CD14-positive monocyte (primary cell): ENCODE results near the gene BCOR. TPM values are rescaled to one million over a fixed set of nuclear protein-coding genes. Genes with fewer than 3 reads are reported as not detected.

Experiments used
- DNase-seq, 3 donors: peaks; one replicate each; pipeline ENCODE4 v3.0.0-alpha.2; 2011 to 2022
- H2AFZ ChIP-seq: 2 replicates; pipeline ENCODE4 v1.6.0; 2012; ENCODE audit warnings: mild to moderate bottlenecking, low read depth, low read length, inconsistent platforms; ENCODE audit not compliant: insufficient read depth, poor library complexity, severe bottlenecking
- H3K27ac ChIP-seq, 2 donors: 1 replicate in 1 of 2; 2 replicates in 1 of 2; pipeline ENCODE4 v1.5.1; 2012 to 2013; ENCODE audit warnings: low read length in 2 of 2, control low read depth in 1 of 2, inconsistent platforms in 1 of 2, low read depth in 1 of 2, mild to moderate bottlenecking in 1 of 2
- H3K27me3 ChIP-seq, 2 donors: one replicate each; pipeline versions ENCODE4 v1.6.0 to v1.6.1; 2011 to 2013; ENCODE audit warnings: low read length in 2 of 2; ENCODE audit not compliant: control insufficient read depth in 2 of 2, insufficient read depth in 2 of 2
- H3K36me3 ChIP-seq, 2 donors: replicated peaks in 1 of 2; 1 replicate in 1 of 2; 2 replicates in 1 of 2; pipeline versions ENCODE4 v1.5.1 to v1.6.1; 2012 to 2013; ENCODE audit warnings: low read length in 2 of 2, control low read depth in 1 of 2, inconsistent platforms in 1 of 2, mild to moderate bottlenecking in 1 of 2; ENCODE audit not compliant: insufficient read depth in 2 of 2, control insufficient read depth in 1 of 2
- H3K4me1 ChIP-seq, 2 donors: 1 replicate in 1 of 2; 2 replicates in 1 of 2; pipeline versions ENCODE4 v1.5.1 to v1.6.1; 2012 to 2013; ENCODE audit warnings: low read length in 2 of 2, control low read depth in 1 of 2, inconsistent platforms in 1 of 2, mild to moderate bottlenecking in 1 of 2, moderate library complexity in 1 of 2; ENCODE audit not compliant: insufficient read depth in 2 of 2, control insufficient read depth in 1 of 2
- H3K4me2 ChIP-seq: replicated peaks from 2 replicates; pipeline ENCODE3; 2012; ENCODE audit warnings: low read length, moderate library complexity, mild to moderate bottlenecking; ENCODE audit not compliant: poor library complexity, severe bottlenecking; ENCODE audit errors: extremely low read depth
- H3K4me3 ChIP-seq, 3 experiments: fragments of 200-600 bp in 1 of 3; sonication (generic) in 1 of 3; replicated peaks in 1 of 3; 1 replicate in 2 of 3; 2 replicates in 1 of 3; pipeline ENCODE4 v1.5.1; 2011 to 2013; ENCODE audit warnings: low read length in 3 of 3, mild to moderate bottlenecking in 3 of 3, control low read depth in 2 of 3, low read depth in 2 of 3, inconsistent platforms in 1 of 3, moderate library complexity in 1 of 3
- H3K79me2 ChIP-seq: 2 replicates; pipeline ENCODE4 v1.6.0; 2012; ENCODE audit warnings: mild to moderate bottlenecking, control low read depth, inconsistent platforms, low read length, moderate library complexity; ENCODE audit not compliant: insufficient read depth
- H3K9ac ChIP-seq: 2 replicates; pipeline ENCODE4 v1.6.0; 2017; ENCODE audit warnings: low read length, mild to moderate bottlenecking; ENCODE audit not compliant: insufficient read depth, poor library complexity, severe bottlenecking
- H3K9me3 ChIP-seq, 2 donors: replicated peaks in 1 of 2; 1 replicate in 1 of 2; 2 replicates in 1 of 2; pipeline versions ENCODE4 v1.5.1 to v1.6.1; 2012 to 2013; ENCODE audit warnings: low read length in 2 of 2, control low read depth in 1 of 2; ENCODE audit not compliant: control insufficient read depth in 1 of 2, insufficient read depth in 1 of 2
- H4K20me1 ChIP-seq: 2 replicates; pipeline ENCODE4 v1.6.0; 2012; ENCODE audit warnings: mild to moderate bottlenecking, low read length, control low read depth, moderate library complexity; ENCODE audit not compliant: insufficient read depth
- H3K27ac Mint-ChIP-seq, 7 donors: one replicate each; pipeline ENCODE4 v1.8.0; 2020; ENCODE audit warnings: mild to moderate bottlenecking in 7 of 7, mixed read lengths in 7 of 7, moderate library complexity in 6 of 7, inconsistent platforms in 2 of 7
- H3K27me3 Mint-ChIP-seq, 3 donors: one replicate each; pipeline ENCODE4 v1.8.0; 2021 to 2022; ENCODE audit warnings: low read depth in 3 of 3, mild to moderate bottlenecking in 3 of 3, mixed read lengths in 3 of 3, moderate library complexity in 3 of 3, inconsistent platforms in 1 of 3
- H3K36me3 Mint-ChIP-seq, 2 donors: one replicate each; pipeline ENCODE4 v1.8.0; 2020; ENCODE audit warnings: mixed read lengths in 2 of 2, inconsistent platforms in 1 of 2, mild to moderate bottlenecking in 1 of 2
- H3K4me1 Mint-ChIP-seq: one replicate; pipeline ENCODE4 v1.8.0; 2020; ENCODE audit warnings: mild to moderate bottlenecking, mixed read lengths
- H3K4me3 Mint-ChIP-seq, 2 donors: one replicate each; pipeline ENCODE4 v1.8.0; 2020; ENCODE audit warnings: mild to moderate bottlenecking in 2 of 2, mixed read lengths in 2 of 2, moderate library complexity in 1 of 2
- H3K9me3 Mint-ChIP-seq, 7 donors: one replicate each; pipeline ENCODE4 v1.8.0; 2020 to 2022; ENCODE audit warnings: mixed read lengths in 7 of 7, mild to moderate bottlenecking in 6 of 7, moderate library complexity in 6 of 7, inconsistent platforms in 2 of 7
- WGBS: methylation state at CpG from one replicate; pipeline ENCODE4 v1.1.5; 2013; ENCODE audit warnings: missing lambda C conversion rate; ENCODE audit not compliant: insufficient coverage; 5-methylcytosine and 5-hydroxymethylcytosine counted together
- intact Hi-C, 2 donors: fragments of 100-400 bp; cut with micrococcal nuclease; formaldehyde crosslinking; loops; one replicate each; pipeline versions ENCODE4 v1.15.0 to v1.15.1; 2023
- polyA plus RNA-seq, 3 donors: library from polyadenylated mRNA; depleted of rRNA in 1 of 3; unstranded in 2 of 3; stranded (reverse) in 1 of 3; fragments of 300-500 nt in 2 of 3; fragments of >200 nt in 1 of 3; fragmentation: Illumina TruSeq in 2 of 3; gene quantifications; 1 replicate in 2 of 3; 2 replicates in 1 of 3; pipeline ENCODE4 v1.2.3, GENCODE V29; 2012 to 2021
- TF ChIP-seq, protein P1 (sequence below): fragments of 200-600 bp; IDR thresholded peaks from one replicate; pipeline ENCODE4 v1.8.0; 2022; ENCODE audit warnings: antibody characterized with exemption, mild to moderate bottlenecking

The BCOR gene
- polyA plus RNA-seq, 3 donors = 1.1 to 8.2 (median 2.6) TPM

DNA sequence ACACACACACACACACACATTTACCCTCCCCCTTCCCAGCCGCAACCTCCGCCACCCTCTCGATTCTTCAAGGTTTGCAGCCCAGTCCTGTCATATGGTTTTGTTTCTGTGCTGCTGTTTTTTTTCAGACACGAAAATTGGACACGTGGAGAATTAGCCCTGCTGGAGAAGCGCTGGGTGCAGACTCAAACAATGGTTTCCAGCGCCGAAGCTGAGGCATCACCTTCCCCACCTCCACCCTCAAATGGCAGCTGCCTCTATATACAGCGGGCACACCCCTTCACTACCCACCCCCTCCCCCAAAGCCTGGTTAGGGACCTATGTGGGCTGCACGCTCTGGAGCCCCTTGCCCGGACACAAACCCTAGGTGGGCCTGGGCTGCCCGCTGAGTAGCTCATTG lies 87.9 kb downstream of the BCOR start:
- Histone ChIP-seq H3K4me1 (peaks cover 66 to 78% of the 10 kb centered on the region in 2 donors), H3K4me2 (no peak overlapping the region), H3K27ac (no peak overlapping the region), H3K79me2 (no peaks in the 10 kb centered on the region), H3K27me3 (peaks cover 47 to 78% of the 10 kb centered on the region in 2 donors), H4K20me1 (no peaks in the 10 kb centered on the region), H3K36me3 (no peaks in the 10 kb centered on the region), H2AFZ (no peak overlapping the region), H3K9ac (no peak overlapping the region), H3K4me3 (peak overlapping the region in 1 of 3 experiments; percentile 50), H3K9me3 (peaks cover 0 to 44% of the 10 kb centered on the region in 2 donors)
- Mint-ChIP-seq H3K27ac (no peak overlapping the region), H3K9me3 (peaks cover 0 to 56% (median 32%) of the 10 kb centered on the region in 7 donors), H3K4me3 (peak overlapping the region in 1 of 2 donors; percentile 84), H3K36me3 (peaks cover 3% of the 10 kb centered on the region in 2 donors), H3K4me1 (peaks cover 54% of the 10 kb centered on the region), H3K27me3 (peaks cover 60 to 91% (median 82%) of the 10 kb centered on the region in 3 donors)
- intact Hi-C loops = loop anchor here (5.0 to 10.0 kb wide), 4 partner anchors 75 to 165 kb away; partner anchors contain the start of gene BCOR (in 1 of the 2)
- WGBS = no CpG with 5 or more reads among the region's 12 CpGs
- no peak for DNase-seq
- TF ChIP-seq, protein P1, sequence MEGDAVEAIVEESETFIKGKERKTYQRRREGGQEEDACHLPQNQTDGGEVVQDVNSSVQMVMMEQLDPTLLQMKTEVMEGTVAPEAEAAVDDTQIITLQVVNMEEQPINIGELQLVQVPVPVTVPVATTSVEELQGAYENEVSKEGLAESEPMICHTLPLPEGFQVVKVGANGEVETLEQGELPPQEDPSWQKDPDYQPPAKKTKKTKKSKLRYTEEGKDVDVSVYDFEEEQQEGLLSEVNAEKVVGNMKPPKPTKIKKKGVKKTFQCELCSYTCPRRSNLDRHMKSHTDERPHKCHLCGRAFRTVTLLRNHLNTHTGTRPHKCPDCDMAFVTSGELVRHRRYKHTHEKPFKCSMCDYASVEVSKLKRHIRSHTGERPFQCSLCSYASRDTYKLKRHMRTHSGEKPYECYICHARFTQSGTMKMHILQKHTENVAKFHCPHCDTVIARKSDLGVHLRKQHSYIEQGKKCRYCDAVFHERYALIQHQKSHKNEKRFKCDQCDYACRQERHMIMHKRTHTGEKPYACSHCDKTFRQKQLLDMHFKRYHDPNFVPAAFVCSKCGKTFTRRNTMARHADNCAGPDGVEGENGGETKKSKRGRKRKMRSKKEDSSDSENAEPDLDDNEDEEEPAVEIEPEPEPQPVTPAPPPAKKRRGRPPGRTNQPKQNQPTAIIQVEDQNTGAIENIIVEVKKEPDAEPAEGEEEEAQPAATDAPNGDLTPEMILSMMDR = no peak

- H2AFZ ChIP-seq = no peak overlapping the region
- peak overlapping the region; percentile 67 to 84 for H3K4me3 Mint-ChIP-seq
Observed at GRCh38 chrX:40009462-40009851, 88.3 kb downstream of the BCOR start.

More at GRCh38 chrX:40009462-40009851, 88.3 kb downstream of the BCOR start:
- peaks cover 50 to 82% of the 10 kb centered on the region in 2 donors for H3K27me3 ChIP-seq
- H3K9ac ChIP-seq = no peak overlapping the region
- 8% methylated on average over 5 of the region's 35 CpGs for WGBS
- H3K4me1 ChIP-seq = peaks cover 68 to 80% of the 10 kb centered on the region in 2 donors
- H3K36me3 ChIP-seq = no peaks in the 10 kb centered on the region
- H3K4me1 Mint-ChIP-seq = peaks cover 55% of the 10 kb centered on the region
- H3K9me3 ChIP-seq = peaks cover 0 to 45% of the 10 kb centered on the region in 2 donors
- H4K20me1 ChIP-seq = no peaks in the 10 kb centered on the region
- peaks cover 63 to 91% (median 87%) of the 10 kb centered on the region in 3 donors for H3K27me3 Mint-ChIP-seq
- TF ChIP-seq, protein P1 = no peak
- peaks cover 0 to 54% (median 31%) of the 10 kb centered on the region in 7 donors for H3K9me3 Mint-ChIP-seq
- DNase-seq = no peak
- H3K27ac ChIP-seq = no peak overlapping the region
- H3K79me2 ChIP-seq = no peaks in the 10 kb centered on the region
- no peak overlapping the region for H3K27ac Mint-ChIP-seq
- H3K4me3 ChIP-seq = peak overlapping the region in 1 of 3 experiments; percentile 50
- intact Hi-C loops = no loop called here
- peak overlapping the region; percentile 64 for H3K4me2 ChIP-seq
- H3K36me3 Mint-ChIP-seq = peaks cover 3% of the 10 kb centered on the region in 2 donors
